Liver (tissue), 9 donors: ENCODE data around the gene SPRYD3. TPM values are rescaled to one million over a fixed set of nuclear protein-coding genes. Genes with fewer than 3 reads are reported as not detected.

ENCODE experiments used
- DNase-seq: peaks from one replicate; pipeline ENCODE4 v3.0.0-alpha.2; 2017; ENCODE audit warnings: low spot score
- H3K27ac ChIP-seq, 2 donors: one replicate each; pipeline ENCODE4 v1.7.0; 2013; ENCODE audit warnings: inconsistent platforms in 2 of 2, low read length in 2 of 2, control low read depth in 1 of 2, low read depth in 1 of 2, mild to moderate bottlenecking in 1 of 2
- H3K27me3 ChIP-seq, 4 donors: one replicate each; pipeline versions ENCODE4 v1.6.1 to v1.7.0; 2013; ENCODE audit warnings: low read length in 3 of 4, inconsistent platforms in 1 of 4, mild to moderate bottlenecking in 1 of 4, moderate library complexity in 1 of 4; ENCODE audit not compliant: control insufficient read depth in 4 of 4, insufficient read depth in 4 of 4
- H3K36me3 ChIP-seq, 4 donors: one replicate each; pipeline versions ENCODE4 v1.6.1 to v1.7.0; 2013; ENCODE audit warnings: low read length in 3 of 4, mild to moderate bottlenecking in 3 of 4, low read depth in 1 of 4, moderate library complexity in 1 of 4; ENCODE audit not compliant: control insufficient read depth in 4 of 4, insufficient read depth in 3 of 4
- H3K4me1 ChIP-seq, 4 donors: one replicate each; pipeline versions ENCODE4 v1.6.1 to v1.7.0; 2013; ENCODE audit warnings: low read length in 3 of 4, mild to moderate bottlenecking in 3 of 4, moderate library complexity in 1 of 4; ENCODE audit not compliant: control insufficient read depth in 4 of 4, insufficient read depth in 4 of 4
- H3K4me3 ChIP-seq, 3 donors: one replicate each; pipeline versions ENCODE4 v1.6.1 to v1.7.0; 2013; ENCODE audit warnings: low read length in 3 of 3, control low read depth in 1 of 3, low read depth in 1 of 3, mild to moderate bottlenecking in 1 of 3
- H3K9ac ChIP-seq, 2 donors: one replicate each; pipeline ENCODE4 v1.7.0; 2013; ENCODE audit warnings: low read length in 2 of 2, mild to moderate bottlenecking in 2 of 2, moderate library complexity in 2 of 2, control low read depth in 1 of 2, low read depth in 1 of 2
- H3K9me3 ChIP-seq, 4 donors: one replicate each; pipeline versions ENCODE4 v1.6.1 to v1.7.0; 2013; ENCODE audit warnings: low read length in 3 of 4; ENCODE audit not compliant: control insufficient read depth in 4 of 4
- ATF3 ChIP-seq: IDR thresholded peaks from 2 replicates; pipeline ENCODE4 v1.6.1; 2016; ENCODE audit warnings: antibody characterized with exemption
- FOXA2 ChIP-seq: IDR thresholded peaks from 2 replicates; pipeline ENCODE4 v1.6.1; 2016; ENCODE audit warnings: antibody characterized with exemption
- HNF4A ChIP-seq, 2 donors: conservative IDR thresholded peaks; 2 replicates each; pipeline ENCODE4 v1.6.1; 2016; ENCODE audit warnings: antibody characterized with exemption in 2 of 2, mild to moderate bottlenecking in 2 of 2
- NR2F2 ChIP-seq: IDR thresholded peaks from 2 replicates; pipeline ENCODE4 v1.6.1; 2016; ENCODE audit warnings: antibody characterized with exemption
- RAD21 ChIP-seq, 2 donors: IDR thresholded peaks; 2 replicates each; pipeline ENCODE4 v1.6.1; 2016; ENCODE audit warnings: antibody characterized with exemption in 2 of 2, mild to moderate bottlenecking in 2 of 2
- REST ChIP-seq: IDR thresholded peaks from 2 replicates; pipeline ENCODE4 v1.6.1; 2016; ENCODE audit warnings: antibody characterized with exemption, mild to moderate bottlenecking
- RXRA ChIP-seq, 2 donors: IDR thresholded peaks; 2 replicates each; pipeline ENCODE4 v1.6.1; 2017 to 2018; ENCODE audit warnings: antibody characterized with exemption in 2 of 2, mild to moderate bottlenecking in 1 of 2
- SP1 ChIP-seq: IDR thresholded peaks from 2 replicates; pipeline ENCODE4 v1.6.1; 2018; ENCODE audit warnings: antibody characterized with exemption, mild to moderate bottlenecking
- TAF1 ChIP-seq: conservative IDR thresholded peaks from 2 replicates; pipeline ENCODE4 v1.6.1; 2016; ENCODE audit warnings: antibody characterized with exemption, mild to moderate bottlenecking
- YY1 ChIP-seq: IDR thresholded peaks from 2 replicates; pipeline ENCODE4 v1.6.1; 2016; ENCODE audit warnings: antibody characterized with exemption, mild to moderate bottlenecking
- WGBS: extraction: QIAGEN DNeasy Blood & Tissue Kit; methylation state at CpG from one replicate; pipeline ENCODE4 v1.1.7; 2013; 5-methylcytosine and 5-hydroxymethylcytosine counted together
- polyA plus RNA-seq, 2 donors: library from polyadenylated mRNA; stranded (reverse) in 1 of 2; unstranded in 1 of 2; fragments of 200-250 nt in 1 of 2; fragments of >200 nt in 1 of 2; fragmentation: Nextera tagmentation in 1 of 2; extraction: Ambion mirVana in 1 of 2; gene quantifications; one replicate each; pipeline versions ENCODE4 v1.2.1 to v1.2.3, GENCODE V29; 2013 to 2015
- total RNA-seq, 2 donors: library from RNA; depleted of rRNA; stranded (reverse); fragments of >200 nt; gene quantifications; one replicate each; pipeline ENCODE4 v1.2.3, GENCODE V29; 2014
- TF ChIP-seq, protein P1 (sequence below): fragments of 150-350 bp; IDR thresholded peaks from 2 replicates; pipeline ENCODE4 v1.5.1; 2017; ENCODE audit warnings: improper control_type of control experiment, low read depth, low read length; ENCODE audit not compliant: missing input control
- TF ChIP-seq, protein P2 (sequence below): IDR thresholded peaks from 2 replicates; pipeline ENCODE4 v1.6.1; 2016; ENCODE audit warnings: antibody characterized with exemption
- TF ChIP-seq, protein P3 (sequence below): IDR thresholded peaks from 2 replicates; pipeline ENCODE4 v1.6.1; 2016; ENCODE audit warnings: antibody characterized with exemption
- donor health status: healthy.
- donor health status: healthy.
- donor health status: healthy.
- donor health status: healthy.
- donor health status: healthy.

Gene SPRYD3
- total and polyA plus RNA-seq, 4 donors = 6.0 to 20.3 (median 13.3) TPM

DNA sequence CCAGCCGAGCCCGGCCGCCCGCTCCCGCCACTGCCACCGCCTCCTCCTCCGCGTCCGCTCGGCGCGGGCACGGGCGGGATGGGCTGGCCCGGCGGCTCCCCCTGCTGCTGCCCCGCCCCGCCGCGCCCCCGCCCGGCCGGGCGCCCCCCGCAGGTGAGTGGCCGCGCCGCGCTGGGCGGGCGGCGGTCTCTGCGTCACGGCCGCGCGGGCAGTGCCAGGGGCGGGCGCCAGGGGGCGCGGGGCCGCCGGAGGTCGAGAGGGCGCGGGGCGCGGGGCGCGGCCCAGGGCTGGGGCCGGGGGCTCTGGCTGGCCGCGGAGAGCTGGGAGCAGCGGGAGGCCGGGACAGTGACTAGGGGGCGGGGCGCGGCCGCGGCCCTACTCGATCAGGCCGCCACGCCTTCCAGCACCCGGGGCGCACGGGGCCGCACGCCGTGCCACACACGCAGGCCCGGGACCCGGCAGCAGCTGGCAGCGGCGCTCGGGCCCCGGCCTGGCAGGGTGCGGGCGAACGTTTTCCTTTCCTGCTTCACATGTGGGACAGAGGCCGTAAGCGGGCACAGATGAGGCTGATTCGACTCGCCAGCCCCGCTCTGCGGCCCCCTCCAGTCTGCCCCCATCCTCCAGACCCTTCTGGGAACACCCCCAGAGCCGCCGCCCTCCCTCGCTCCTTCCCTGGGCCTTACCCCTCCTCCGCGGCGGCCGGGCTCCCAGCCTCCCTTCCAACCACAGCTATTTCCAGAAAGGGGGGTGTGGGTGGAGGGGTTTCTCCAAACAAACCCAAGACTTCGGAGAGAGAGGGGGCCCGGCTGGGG lies 31.8 kb downstream of the SPRYD3 start:
- Histone ChIP-seq H3K36me3 (no peaks in the 10 kb centered on the region), H3K27me3 (no peaks in the 10 kb centered on the region), H3K9ac (peak overlapping the region; percentile 30 to 61), H3K4me3 (peak overlapping the region; percentile 22 to 80 (median 55)), H3K4me1 (peaks cover 10 to 52% (median 38%) of the 10 kb centered on the region in 4 donors), H3K9me3 (no peaks in the 10 kb centered on the region), H3K27ac (peak overlapping the region; percentile 94 to 98)
- DNase-seq = peak; percentile 70
- TF ChIP-seq ATF3 (no peak), NR2F2 (no peak), HNF4A (conservative IDR thresholded peaks at IDR 0.05) (no peak), REST (no peak), FOXA2 (no peak), SP1 (no peak)
- TF ChIP-seq, protein P1, sequence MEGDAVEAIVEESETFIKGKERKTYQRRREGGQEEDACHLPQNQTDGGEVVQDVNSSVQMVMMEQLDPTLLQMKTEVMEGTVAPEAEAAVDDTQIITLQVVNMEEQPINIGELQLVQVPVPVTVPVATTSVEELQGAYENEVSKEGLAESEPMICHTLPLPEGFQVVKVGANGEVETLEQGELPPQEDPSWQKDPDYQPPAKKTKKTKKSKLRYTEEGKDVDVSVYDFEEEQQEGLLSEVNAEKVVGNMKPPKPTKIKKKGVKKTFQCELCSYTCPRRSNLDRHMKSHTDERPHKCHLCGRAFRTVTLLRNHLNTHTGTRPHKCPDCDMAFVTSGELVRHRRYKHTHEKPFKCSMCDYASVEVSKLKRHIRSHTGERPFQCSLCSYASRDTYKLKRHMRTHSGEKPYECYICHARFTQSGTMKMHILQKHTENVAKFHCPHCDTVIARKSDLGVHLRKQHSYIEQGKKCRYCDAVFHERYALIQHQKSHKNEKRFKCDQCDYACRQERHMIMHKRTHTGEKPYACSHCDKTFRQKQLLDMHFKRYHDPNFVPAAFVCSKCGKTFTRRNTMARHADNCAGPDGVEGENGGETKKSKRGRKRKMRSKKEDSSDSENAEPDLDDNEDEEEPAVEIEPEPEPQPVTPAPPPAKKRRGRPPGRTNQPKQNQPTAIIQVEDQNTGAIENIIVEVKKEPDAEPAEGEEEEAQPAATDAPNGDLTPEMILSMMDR = peak; percentile 43
- WGBS = under 1% methylated on average over 94 of the region's 94 CpGs

DNA sequence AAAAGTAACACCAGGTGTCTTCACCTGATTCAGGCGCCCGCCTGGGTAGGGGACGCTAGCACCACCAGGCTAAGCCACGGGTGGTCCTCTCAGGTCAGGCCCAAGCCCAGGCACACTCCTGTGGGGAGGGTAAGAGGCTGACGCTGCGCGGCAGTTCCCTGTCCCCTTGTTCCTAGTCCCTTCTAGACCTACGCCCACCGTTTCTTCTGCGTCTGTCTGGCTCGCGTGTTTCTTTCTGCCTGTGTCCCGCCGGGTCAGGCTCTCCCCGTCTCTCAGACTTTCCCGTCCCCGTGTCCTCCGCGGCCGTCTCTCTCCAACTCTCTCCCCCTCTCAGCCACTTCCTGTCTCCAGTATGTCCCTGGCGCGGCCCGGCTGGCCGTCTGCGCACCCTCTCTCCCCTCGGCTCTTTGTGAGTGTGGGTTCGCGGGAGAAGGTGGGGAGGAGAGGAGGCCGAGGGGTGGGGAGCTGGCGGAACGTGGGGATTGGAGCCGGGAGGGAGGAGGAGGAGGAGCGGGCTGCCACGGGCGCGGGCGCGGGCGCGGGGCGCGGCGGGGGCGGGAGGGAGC lies 32.5 kb downstream of the SPRYD3 start:
- WGBS = under 1% methylated on average over 38 of the region's 44 CpGs
- Histone ChIP-seq H3K9ac (peak overlapping the region; percentile 71 to 87), H3K36me3 (no peaks in the 10 kb centered on the region), H3K4me3 (peak overlapping the region; percentile 64 to 80 (median 75)), H3K27me3 (no peaks in the 10 kb centered on the region), H3K4me1 (peaks cover 6 to 46% (median 32%) of the 10 kb centered on the region in 4 donors), H3K27ac (peak overlapping the region; percentile 88 to 90), H3K9me3 (no peaks in the 10 kb centered on the region)
- TF ChIP-seq SP1 (peak; percentile 65), FOXA2 (no peak), RXRA (IDR thresholded peaks at IDR 0.05) (peak; percentile 33 to 59), HNF4A (conservative IDR thresholded peaks at IDR 0.05) (peak in 1 of 2 donors; percentile 9), REST (peak; percentile 78), ATF3 (no peak), NR2F2 (peak; percentile 53), YY1 (peak; percentile 23), RAD21 (IDR thresholded peaks at IDR 0.05) (peak in 1 of 2 donors; percentile 41), TAF1 (peak; percentile 96)
- TF ChIP-seq, protein P2, sequence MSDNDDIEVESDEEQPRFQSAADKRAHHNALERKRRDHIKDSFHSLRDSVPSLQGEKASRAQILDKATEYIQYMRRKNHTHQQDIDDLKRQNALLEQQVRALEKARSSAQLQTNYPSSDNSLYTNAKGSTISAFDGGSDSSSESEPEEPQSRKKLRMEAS = no peak
- TF ChIP-seq, protein P1 = no peak
- TF ChIP-seq, protein P3, sequence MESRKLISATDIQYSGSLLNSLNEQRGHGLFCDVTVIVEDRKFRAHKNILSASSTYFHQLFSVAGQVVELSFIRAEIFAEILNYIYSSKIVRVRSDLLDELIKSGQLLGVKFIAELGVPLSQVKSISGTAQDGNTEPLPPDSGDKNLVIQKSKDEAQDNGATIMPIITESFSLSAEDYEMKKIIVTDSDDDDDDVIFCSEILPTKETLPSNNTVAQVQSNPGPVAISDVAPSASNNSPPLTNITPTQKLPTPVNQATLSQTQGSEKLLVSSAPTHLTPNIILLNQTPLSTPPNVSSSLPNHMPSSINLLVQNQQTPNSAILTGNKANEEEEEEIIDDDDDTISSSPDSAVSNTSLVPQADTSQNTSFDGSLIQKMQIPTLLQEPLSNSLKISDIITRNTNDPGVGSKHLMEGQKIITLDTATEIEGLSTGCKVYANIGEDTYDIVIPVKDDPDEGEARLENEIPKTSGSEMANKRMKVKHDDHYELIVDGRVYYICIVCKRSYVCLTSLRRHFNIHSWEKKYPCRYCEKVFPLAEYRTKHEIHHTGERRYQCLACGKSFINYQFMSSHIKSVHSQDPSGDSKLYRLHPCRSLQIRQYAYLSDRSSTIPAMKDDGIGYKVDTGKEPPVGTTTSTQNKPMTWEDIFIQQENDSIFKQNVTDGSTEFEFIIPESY = no peak
- DNase-seq = no peak
